ENCODE measurements around the gene HOXB2. TPM values are rescaled to one million over a fixed set of nuclear protein-coding genes. Genes with fewer than 3 reads are reported as not detected.

Gene HOXB2
- 10 to 100 TPM; 50.6 to 61.2 (median 58.4) TPM for polyA plus RNA-seq (ENCODE audit: insufficient read length in 3 of 3)
- long read RNA-seq, donor 1, transcript HOXB2-201 (2 exons, 1,562 nt): major isoform, 30 of 30 reads
- long read RNA-seq, donor 1, partial matches to known transcripts: 0 of 30 reads
- long read RNA-seq, donor 1, other reads (novel, unspliced or antisense): 0 of 30 reads
- long read RNA-seq, donor 2, transcript HOXB2-201 (2 exons, 1,562 nt): major isoform, 40 of 45 reads
- long read RNA-seq, donor 2, partial matches to known transcripts: 0 of 45 reads
- long read RNA-seq, donor 2, other reads (novel, unspliced or antisense): 5 of 45 reads
- long read RNA-seq, donor 3, transcript HOXB2-201 (2 exons, 1,562 nt): major isoform, 30 of 30 reads
- long read RNA-seq, donor 3, partial matches to known transcripts: 0 of 30 reads
- long read RNA-seq, donor 3, other reads (novel, unspliced or antisense): 0 of 30 reads
- long read RNA-seq, donor 4, transcript HOXB2-201 (2 exons, 1,562 nt): major isoform, 31 of 31 reads
- long read RNA-seq, donor 4, partial matches to known transcripts: 0 of 31 reads
- long read RNA-seq, donor 4, other reads (novel, unspliced or antisense): 0 of 31 reads
- long read RNA-seq, donor 5, transcript HOXB2-201 (2 exons, 1,562 nt): major isoform, 17 of 17 reads
- long read RNA-seq, donor 5, partial matches to known transcripts: 0 of 17 reads
- long read RNA-seq, donor 5, other reads (novel, unspliced or antisense): 0 of 17 reads
- long read RNA-seq, donor 6, transcript HOXB2-201 (2 exons, 1,562 nt): major isoform, 19 of 19 reads
- long read RNA-seq, donor 6, partial matches to known transcripts: 0 of 19 reads
- long read RNA-seq, donor 6, other reads (novel, unspliced or antisense): 0 of 19 reads
- long read RNA-seq, donor 7, transcript HOXB2-201 (2 exons, 1,562 nt): major isoform, 36 of 36 reads
- long read RNA-seq, donor 7, partial matches to known transcripts: 0 of 36 reads
- long read RNA-seq, donor 7, other reads (novel, unspliced or antisense): 0 of 36 reads
- long read RNA-seq, donor 8, partial matches to known transcripts: 0 of 2 reads
- long read RNA-seq, donor 8, other reads (novel, unspliced or antisense): 0 of 2 reads
- long read RNA-seq, donor 9, transcript HOXB2-201 (2 exons, 1,562 nt): major isoform, 34 of 41 reads
- long read RNA-seq, donor 9, partial matches to known transcripts: 7 of 41 reads
- long read RNA-seq, donor 9, other reads (novel, unspliced or antisense): 0 of 41 reads
- long read RNA-seq, donor 10, transcript HOXB2-201 (2 exons, 1,562 nt): major isoform, 31 of 31 reads
- long read RNA-seq, donor 10, partial matches to known transcripts: 0 of 31 reads
- long read RNA-seq, donor 10, other reads (novel, unspliced or antisense): 0 of 31 reads
- long read RNA-seq, donor 11, transcript HOXB2-201 (2 exons, 1,562 nt): major isoform, 19 of 19 reads
- long read RNA-seq, donor 11, partial matches to known transcripts: 0 of 19 reads
- long read RNA-seq, donor 11, other reads (novel, unspliced or antisense): 0 of 19 reads
- long read RNA-seq, donor 12, transcript HOXB2-201 (2 exons, 1,562 nt): major isoform, 36 of 62 reads
- long read RNA-seq, donor 12, partial matches to known transcripts: 20 of 62 reads
- long read RNA-seq, donor 12, other reads (novel, unspliced or antisense): 5 of 62 reads
- long read RNA-seq, donor 13, transcript HOXB2-201 (2 exons, 1,562 nt): major isoform, 10 of 10 reads
- long read RNA-seq, donor 13, partial matches to known transcripts: 0 of 10 reads
- long read RNA-seq, donor 13, other reads (novel, unspliced or antisense): 0 of 10 reads
- long read RNA-seq, donor 14: 0 reads
- long read RNA-seq, donor 15: 0 reads
- long read RNA-seq, donor 16, transcript HOXB2-201 (2 exons, 1,562 nt): major isoform, 31 of 31 reads
- long read RNA-seq, donor 16, partial matches to known transcripts: 0 of 31 reads
- long read RNA-seq, donor 16, other reads (novel, unspliced or antisense): 0 of 31 reads

- no peak for DNase-seq
These were observed at the start of gene HOXB2 for GRCh38 chr17:48545022-48545375. Gene HOXB2 (minus strand): TSS chr17:48545109. CDS start chr17:48544911, 198 bp downstream.

- DNase-seq: peak; percentile 93
These were observed 49.1 kb upstream of the HOXB2 start for GRCh38 chr17:48593840-48594537.

DNA sequence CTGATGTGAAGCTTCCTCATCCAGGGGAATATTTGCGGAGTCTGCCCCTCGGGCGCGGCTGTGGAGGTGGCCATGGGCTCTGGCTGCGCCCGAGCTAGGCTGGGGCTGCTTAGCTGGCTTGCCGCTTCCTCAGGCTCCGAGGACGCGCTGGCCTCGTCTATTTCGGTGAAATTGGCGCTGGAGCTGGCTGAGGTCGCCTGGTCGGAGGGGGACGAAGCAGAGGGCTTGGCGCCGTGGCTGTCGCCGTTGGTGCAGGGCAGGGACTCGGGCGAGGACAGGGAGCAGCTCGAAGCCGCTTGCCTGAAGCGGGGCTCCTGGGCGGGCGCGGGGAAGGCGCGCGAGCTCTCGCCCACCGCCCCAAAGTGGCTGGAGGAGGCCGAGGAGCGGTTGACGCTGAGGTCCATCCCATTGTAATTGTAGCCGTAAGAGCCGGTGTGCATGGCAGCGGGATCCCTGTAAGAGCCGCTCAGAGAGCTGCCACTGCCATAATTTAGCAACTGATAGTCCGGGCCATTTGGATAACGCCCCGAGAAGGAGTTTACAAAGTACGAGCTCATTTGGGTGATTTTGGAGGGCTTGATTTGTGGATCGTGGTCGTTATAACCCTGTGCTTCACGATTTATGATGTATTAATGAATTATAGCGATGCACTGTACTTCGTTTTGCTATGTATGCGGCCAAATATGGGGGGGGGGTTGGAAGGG lies 48.4 kb upstream of the HOXB2 start, which contains the start of gene HOXB5:
TSS of gene HOXB5 (minus strand) at position 654 of the 704 bp plus-strand sequence. CDS start at position 557, 97 bp downstream.
- no peak for DNase-seq

DNA sequence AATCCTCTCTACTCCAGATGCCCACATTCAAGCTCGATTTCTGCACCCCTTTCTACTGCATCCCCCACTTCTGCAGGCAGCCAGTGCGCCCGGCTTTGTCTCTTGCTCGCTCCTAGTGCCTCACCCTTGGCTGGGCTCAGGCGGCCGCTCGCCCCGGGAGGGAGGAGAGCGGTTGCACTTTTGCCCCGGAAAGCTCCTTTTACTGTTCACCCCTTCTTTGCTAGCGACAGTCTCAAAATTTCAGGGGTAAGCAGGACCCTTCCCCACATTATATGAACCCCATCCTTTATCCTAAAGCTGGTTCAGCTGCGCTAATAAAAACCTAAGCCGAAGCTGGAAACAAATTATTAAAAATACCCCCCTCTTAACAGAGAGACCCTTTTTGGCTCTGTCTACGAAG lies 47.7 kb upstream of the HOXB2 start:
- DNase-seq: no peak

DNA sequence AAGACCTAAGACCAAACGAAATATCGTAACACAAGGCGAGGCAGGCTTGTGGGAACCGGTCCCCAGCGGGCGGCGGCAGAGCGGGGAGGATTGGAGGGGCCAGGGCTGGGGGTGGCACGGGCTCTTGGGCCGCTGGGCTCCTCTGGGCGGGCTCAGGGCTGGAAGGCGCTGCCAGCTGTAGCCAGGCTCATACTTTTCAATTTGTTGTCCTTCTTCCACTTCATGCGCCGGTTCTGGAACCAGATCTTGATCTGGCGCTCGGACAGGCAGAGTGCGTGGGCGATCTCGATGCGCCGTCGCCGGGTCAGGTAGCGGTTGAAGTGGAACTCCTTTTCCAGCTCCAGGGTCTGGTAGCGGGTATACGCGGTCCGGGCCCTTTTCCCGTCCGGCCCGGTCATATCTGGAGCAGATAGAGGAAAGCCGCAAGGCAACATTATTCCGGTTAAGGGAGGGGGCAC lies 47.2 kb upstream of the HOXB2 start:
- no peak for DNase-seq

- no peak for DNase-seq
These were observed 46.5 kb upstream of the HOXB2 start for GRCh38 chr17:48591255-48592056.

DNA sequence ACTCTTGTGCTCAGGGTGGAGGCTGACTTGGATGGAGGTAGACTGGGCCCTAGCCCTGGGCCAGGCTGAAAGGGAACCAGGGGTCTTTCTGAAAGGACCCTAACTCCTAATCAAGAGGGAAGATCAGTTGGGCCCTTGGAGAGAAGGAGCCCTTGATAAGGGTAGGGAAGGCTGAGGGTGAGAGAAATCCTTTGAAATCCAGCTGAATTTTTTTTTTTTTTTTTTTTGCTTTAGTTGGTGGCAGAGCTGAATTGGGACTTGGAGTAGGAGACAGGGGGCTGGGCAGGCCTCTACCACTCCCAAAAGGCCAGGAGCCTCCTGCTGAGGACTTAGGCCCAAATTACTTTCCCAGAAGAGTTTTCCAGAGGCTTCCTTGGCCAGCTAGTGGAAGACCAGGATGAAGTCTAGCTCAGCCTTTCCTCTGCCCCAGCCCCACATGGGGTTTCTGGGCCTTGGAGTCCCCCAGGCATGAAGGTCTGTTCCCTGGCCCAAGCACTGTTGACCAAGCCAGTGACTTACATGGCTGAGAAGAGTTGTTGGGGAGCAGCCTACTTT lies 45.8 kb upstream of the HOXB2 start:
- DNase-seq: no peak

- peak; percentile 96 for DNase-seq
These were observed 45.1 kb upstream of the HOXB2 start, which contains the start of gene HOXB3 for GRCh38 chr17:48589831-48590606. Gene HOXB3 (minus strand): TSS chr17:48590241. CDS start chr17:48552474, 37,767 bp downstream.

GRCh38 chr17:48589060-48589830 lies 44.3 kb upstream of the HOXB2 start:
- DNase-seq: no peak

GRCh38 chr17:48588528-48588927 lies 43.6 kb upstream of the HOXB2 start:
- DNase-seq: no peak

- DNase-seq: no peak
These were observed 43.1 kb upstream of the HOXB2 start for GRCh38 chr17:48588074-48588415.

GRCh38 chr17:48587276-48588073 lies 42.6 kb upstream of the HOXB2 start:
- peak; percentile 87 for DNase-seq

- no peak for DNase-seq
These were observed 41.7 kb upstream of the HOXB2 start for GRCh38 chr17:48586355-48587258.

DNA sequence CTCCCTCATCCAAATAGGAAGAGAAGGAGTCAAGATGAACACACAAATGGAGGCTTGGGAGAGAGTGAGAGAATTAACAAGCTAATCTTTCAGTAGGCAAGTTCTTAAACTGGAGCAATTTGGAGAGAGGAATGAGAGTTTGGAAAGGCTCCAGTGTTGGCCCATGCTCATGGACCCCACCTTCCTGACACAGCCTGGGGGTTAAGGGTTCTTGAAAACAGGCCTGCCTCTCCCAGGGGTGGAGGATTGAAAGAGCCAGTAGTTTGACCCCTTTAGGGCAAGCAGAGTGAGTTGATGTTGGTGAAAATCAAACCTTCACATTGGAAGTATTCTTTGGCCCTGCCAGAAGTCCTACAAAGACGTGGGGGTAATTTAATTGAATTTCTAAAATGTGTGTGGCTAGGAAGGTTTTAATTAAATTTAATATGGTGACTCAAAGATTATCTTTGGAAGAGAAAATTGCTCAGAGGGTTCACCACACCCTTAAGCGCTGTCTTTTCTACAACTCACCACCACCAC lies 39.4 kb upstream of the HOXB2 start:
- no peak for DNase-seq
